Vagina (tissue), 2 donors: ENCODE data around the gene ARHGEF39. TPM values are rescaled to one million over a fixed set of nuclear protein-coding genes. Genes with fewer than 3 reads are reported as not detected.

ENCODE experiments used
- DNase-seq, 2 donors: peaks; one replicate each; pipeline ENCODE4 v3.0.0-alpha.2; 2017; ENCODE audit errors: extremely low spot score in 2 of 2
- H3K27ac ChIP-seq: fragments of 200-600 bp; sonication (generic); one replicate; pipeline ENCODE4 v1.5.1; 2019
- H3K27me3 ChIP-seq: fragments of 200-600 bp; sonication (generic); one replicate; pipeline ENCODE4 v1.5.1; 2019
- H3K36me3 ChIP-seq, 2 donors: fragments of 200-600 bp; sonication (generic); one replicate each; pipeline ENCODE4 v1.5.1; 2017 to 2019
- H3K4me1 ChIP-seq: fragments of 200-600 bp; sonication (generic); one replicate; pipeline ENCODE4 v1.5.1; 2019
- H3K4me3 ChIP-seq, 2 donors: fragments of 200-600 bp; sonication (generic); 1 replicate in 1 of 2; 2 replicates in 1 of 2; pipeline ENCODE4 v1.5.1; 2016 to 2019
- H3K9me3 ChIP-seq: fragments of 200-600 bp; sonication (generic); one replicate; pipeline ENCODE4 v1.5.1; 2019
- POLR2A ChIP-seq, 2 donors: fragments of 450-650 bp; IDR thresholded peaks; one replicate each; pipeline ENCODE4 v1.6.1; 2017; ENCODE audit warnings: antibody characterized with exemption in 2 of 2, mild to moderate bottlenecking in 2 of 2, moderate library complexity in 2 of 2
- POLR2AphosphoS5 ChIP-seq, 2 donors: sonication (generic); formaldehyde crosslinking; IDR thresholded peaks; one replicate each; pipeline ENCODE4 v1.9.0; 2017; ENCODE audit warnings: antibody characterized with exemption in 2 of 2, mild to moderate bottlenecking in 2 of 2, low read depth in 1 of 2; ENCODE audit not compliant: insufficient read depth in 1 of 2
- intact Hi-C: fragments of 100-400 bp; cut with DNase I; formaldehyde crosslinking; loops from one replicate; pipeline ENCODE4 v1.15.1; 2023
- total RNA-seq: library from RNA; depleted of rRNA; stranded (reverse); fragments of >200 nt; gene quantifications from one replicate; pipeline ENCODE4 v1.2.3, GENCODE V29; 2016
- TF ChIP-seq, protein P1 (sequence below), 3 experiments: fragments of 450-650 bp in 2 of 3; fragments of 200-600 bp in 1 of 3; sonication (generic) in 1 of 3; IDR thresholded peaks; one replicate each; pipeline ENCODE4 v1.5.1; 2017 to 2019; ENCODE audit warnings: antibody characterized with exemption in 3 of 3, mild to moderate bottlenecking in 2 of 3, moderate library complexity in 2 of 3

ARHGEF39 gene
- total RNA-seq, 1 donor from 2014 or later: 1.2 TPM

DNA sequence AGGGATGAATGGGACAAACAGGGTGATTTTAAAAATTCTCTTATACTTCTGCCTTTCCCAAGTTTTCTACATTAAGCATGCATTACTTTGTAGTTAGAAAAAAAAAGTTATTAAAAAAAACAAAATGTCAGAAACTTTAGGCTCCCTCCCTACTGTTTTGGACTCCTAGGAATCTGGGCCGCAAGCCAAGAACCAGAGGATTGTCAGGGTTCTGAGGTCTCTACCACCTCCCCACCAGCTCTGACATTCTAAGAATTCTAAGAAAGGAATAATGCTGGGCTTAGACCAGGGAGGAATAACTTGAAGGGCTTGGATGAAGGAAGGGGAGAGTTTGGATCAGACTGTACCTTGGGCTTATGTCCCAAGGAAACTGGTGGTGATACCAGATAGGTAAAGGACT is 1.1 kb upstream of the ARHGEF39 start:
- Histone ChIP-seq H3K4me1 (peaks cover 18% of the 10 kb centered on the region), H3K27ac (no peak overlapping the region), H3K9me3 (no peaks in the 10 kb centered on the region), H3K4me3 (no peak overlapping the region), H3K27me3 (no peaks in the 10 kb centered on the region), H3K36me3 (no peaks in the 10 kb centered on the region)
- TF ChIP-seq POLR2AphosphoS5 (IDR thresholded peaks at IDR 0.05; ENCODE audit: insufficient read depth in 1 of 2, low read depth in 1 of 2) (no peak), POLR2A (IDR thresholded peaks at IDR 0.05) (no peak)
- TF ChIP-seq, protein P1, sequence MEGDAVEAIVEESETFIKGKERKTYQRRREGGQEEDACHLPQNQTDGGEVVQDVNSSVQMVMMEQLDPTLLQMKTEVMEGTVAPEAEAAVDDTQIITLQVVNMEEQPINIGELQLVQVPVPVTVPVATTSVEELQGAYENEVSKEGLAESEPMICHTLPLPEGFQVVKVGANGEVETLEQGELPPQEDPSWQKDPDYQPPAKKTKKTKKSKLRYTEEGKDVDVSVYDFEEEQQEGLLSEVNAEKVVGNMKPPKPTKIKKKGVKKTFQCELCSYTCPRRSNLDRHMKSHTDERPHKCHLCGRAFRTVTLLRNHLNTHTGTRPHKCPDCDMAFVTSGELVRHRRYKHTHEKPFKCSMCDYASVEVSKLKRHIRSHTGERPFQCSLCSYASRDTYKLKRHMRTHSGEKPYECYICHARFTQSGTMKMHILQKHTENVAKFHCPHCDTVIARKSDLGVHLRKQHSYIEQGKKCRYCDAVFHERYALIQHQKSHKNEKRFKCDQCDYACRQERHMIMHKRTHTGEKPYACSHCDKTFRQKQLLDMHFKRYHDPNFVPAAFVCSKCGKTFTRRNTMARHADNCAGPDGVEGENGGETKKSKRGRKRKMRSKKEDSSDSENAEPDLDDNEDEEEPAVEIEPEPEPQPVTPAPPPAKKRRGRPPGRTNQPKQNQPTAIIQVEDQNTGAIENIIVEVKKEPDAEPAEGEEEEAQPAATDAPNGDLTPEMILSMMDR (IDR thresholded peaks at IDR 0.05): no peak
- DNase-seq: no peak
- intact Hi-C loops: no loop called here

DNA sequence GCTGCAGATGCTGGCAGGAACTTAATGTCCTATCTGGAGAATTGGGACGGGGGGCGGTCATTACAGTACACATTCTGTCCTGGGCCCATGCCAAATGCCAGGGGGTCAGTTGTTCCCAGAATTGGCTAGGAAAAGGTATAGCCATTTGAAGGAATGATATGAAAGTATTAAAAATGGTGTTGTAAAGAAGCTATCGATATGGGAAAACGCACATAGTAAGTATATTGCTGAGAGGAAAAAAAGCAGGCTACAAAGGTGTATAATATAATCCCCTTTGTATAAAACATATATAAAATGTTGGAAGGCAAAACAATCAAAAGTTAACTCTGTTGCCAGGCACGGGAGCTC is 450 bp upstream of the ARHGEF39 start:
- peaks cover 18% of the 10 kb centered on the region for H3K4me1 ChIP-seq
- no peak for DNase-seq
- peak overlapping the region; percentile 52 to 61 for H3K4me3 ChIP-seq
- no peaks in the 10 kb centered on the region for H3K27me3 ChIP-seq
- H3K27ac ChIP-seq: peak overlapping the region; percentile 67
- H3K9me3 ChIP-seq: no peaks in the 10 kb centered on the region
- intact Hi-C loops: no loop called here
- TF ChIP-seq POLR2AphosphoS5 (IDR thresholded peaks at IDR 0.05; ENCODE audit: insufficient read depth in 1 of 2, low read depth in 1 of 2) (no peak), POLR2A (IDR thresholded peaks at IDR 0.05) (no peak)
- TF ChIP-seq, protein P1 (IDR thresholded peaks at IDR 0.05): no peak
- peaks cover 0 to 5% of the 10 kb centered on the region in 2 donors for H3K36me3 ChIP-seq

DNA sequence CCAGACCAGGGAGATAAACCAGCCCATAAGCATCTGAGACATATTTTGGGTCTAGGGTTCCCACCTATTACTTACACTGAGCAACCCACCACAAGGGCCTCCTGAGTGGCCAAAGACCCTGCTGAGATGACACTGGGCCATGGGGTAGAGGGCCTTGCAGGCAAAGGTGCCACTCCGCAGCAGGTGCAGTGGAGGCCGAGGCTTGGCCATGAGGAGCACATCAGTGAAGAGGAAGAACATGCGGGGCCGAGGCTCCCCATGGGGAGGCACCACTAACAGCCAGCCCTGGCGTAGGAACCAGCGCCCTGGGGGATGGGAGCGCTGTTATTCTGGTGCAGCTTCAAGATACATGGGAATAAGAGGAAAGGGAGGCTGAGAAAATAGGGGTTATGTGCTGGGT is 2.6 kb downstream of the ARHGEF39 start:
- no peak for TF ChIP-seq POLR2A (IDR thresholded peaks at IDR 0.05)
- TF ChIP-seq, protein P1 (IDR thresholded peaks at IDR 0.05): no peak
- no peak for DNase-seq
- intact Hi-C loops: no loop called here
- H3K9me3 ChIP-seq: no peaks in the 10 kb centered on the region
- H3K27ac ChIP-seq: peak overlapping the region; percentile 96
- H3K27me3 ChIP-seq: no peaks in the 10 kb centered on the region
- H3K36me3 ChIP-seq: peaks cover 0 to 11% of the 10 kb centered on the region in 2 donors
- H3K4me3 ChIP-seq: no peak overlapping the region
- H3K4me1 ChIP-seq: peaks cover 36% of the 10 kb centered on the region

DNA sequence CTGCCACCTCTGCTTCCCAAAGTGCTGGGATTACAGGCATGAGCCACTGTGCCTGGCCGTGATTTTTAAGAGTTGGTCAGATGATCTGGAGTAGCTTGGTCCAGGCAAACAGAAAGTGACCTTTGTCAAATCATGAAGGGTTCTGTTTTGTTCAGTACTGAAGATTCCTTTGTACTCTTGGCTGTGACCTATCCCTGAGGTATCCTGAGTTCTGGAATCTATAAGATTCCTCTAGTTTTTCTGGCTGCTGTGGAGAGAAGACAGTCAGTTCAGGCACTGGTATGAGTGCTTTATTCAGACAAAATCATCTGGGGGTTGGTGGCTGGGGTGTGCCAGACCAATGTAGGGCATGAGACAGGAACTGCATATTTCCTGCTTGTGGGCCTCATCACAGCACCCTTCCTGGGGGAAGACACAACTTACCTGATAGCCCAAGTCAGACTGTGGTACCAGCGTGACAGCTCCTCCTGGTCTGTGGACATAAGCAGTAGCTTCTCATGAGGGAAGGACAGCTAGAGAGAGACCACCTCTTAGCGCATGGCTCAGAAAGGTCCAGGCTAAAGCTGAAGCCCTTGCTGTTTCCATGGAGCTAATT is 3.1 kb downstream of the ARHGEF39 start:
- peaks cover 36% of the 10 kb centered on the region for H3K4me1 ChIP-seq
- peak overlapping the region; percentile 96 for H3K27ac ChIP-seq
- H3K27me3 ChIP-seq: no peaks in the 10 kb centered on the region
- H3K36me3 ChIP-seq: peaks cover 0 to 11% of the 10 kb centered on the region in 2 donors
- TF ChIP-seq, protein P1 (IDR thresholded peaks at IDR 0.05): no peak
- TF ChIP-seq POLR2AphosphoS5 (IDR thresholded peaks at IDR 0.05; ENCODE audit: insufficient read depth in 1 of 2, low read depth in 1 of 2): no peak
- no peak for TF ChIP-seq POLR2A (IDR thresholded peaks at IDR 0.05)
- H3K9me3 ChIP-seq: no peaks in the 10 kb centered on the region
- intact Hi-C loops: no loop called here
- H3K4me3 ChIP-seq: no peak overlapping the region
- no peak for DNase-seq

DNA sequence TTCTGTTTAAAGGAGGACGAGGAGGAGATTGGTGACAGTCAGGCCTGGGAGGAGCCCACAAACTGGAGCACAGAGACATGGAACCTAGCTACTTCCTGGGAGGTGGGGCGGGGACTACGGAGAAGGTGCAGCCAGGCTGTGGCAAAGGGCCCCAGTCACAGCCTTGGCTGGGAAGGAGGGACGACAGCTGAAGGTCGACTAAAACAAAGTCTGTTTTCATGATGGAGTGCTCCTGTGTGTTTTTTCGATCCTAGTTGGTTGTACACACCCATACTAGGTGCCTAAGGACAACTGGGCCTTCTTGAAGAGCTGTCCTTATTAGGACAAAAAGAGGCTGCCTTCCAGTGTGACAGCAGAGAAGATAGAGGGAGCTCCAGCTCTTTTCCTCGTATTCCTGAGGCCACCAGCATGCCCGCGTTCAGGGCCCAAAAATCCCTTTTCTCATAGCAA is 4.0 kb downstream of the ARHGEF39 start:
- no peak overlapping the region for H3K4me3 ChIP-seq
- peak overlapping the region; percentile 96 for H3K27ac ChIP-seq
- H3K36me3 ChIP-seq: peaks cover 0 to 11% of the 10 kb centered on the region in 2 donors
- TF ChIP-seq, protein P1 (IDR thresholded peaks at IDR 0.05): no peak
- TF ChIP-seq POLR2AphosphoS5 (IDR thresholded peaks at IDR 0.05; ENCODE audit: insufficient read depth in 1 of 2, low read depth in 1 of 2) (peak in 1 of 2 donors; percentile 17), POLR2A (IDR thresholded peaks at IDR 0.05) (no peak)
- H3K9me3 ChIP-seq: no peaks in the 10 kb centered on the region
- intact Hi-C loops: no loop called here
- H3K4me1 ChIP-seq: peaks cover 36% of the 10 kb centered on the region
- H3K27me3 ChIP-seq: no peaks in the 10 kb centered on the region
- DNase-seq: no peak
